Neural cell (in vitro differentiated cells): ENCODE measurements around the gene OGT.

ENCODE experiments used
- EP300 ChIP-seq: fragments of 450-650 bp; conservative IDR thresholded peaks from 2 replicates; pipeline ENCODE4 v1.6.1; 2014; ENCODE audit warnings: antibody characterized with exemption, mild to moderate bottlenecking, moderate library complexity; ENCODE audit not compliant: poor library complexity, severe bottlenecking
- EZH2 ChIP-seq: fragments of 200-600, 300-800 bp; shearing (Covaris generic), sonication (generic); IDR thresholded peaks from 2 replicates; pipeline ENCODE4 v1.6.1; 2014; ENCODE audit warnings: antibody characterized with exemption, low read length, borderline replicate concordance, mild to moderate bottlenecking; ENCODE audit not compliant: insufficient read depth, poor library complexity, severe bottlenecking
- MXI1 ChIP-seq: fragments of 450-650 bp; conservative IDR thresholded peaks from 2 replicates; pipeline ENCODE4 v1.6.1; 2014; ENCODE audit warnings: antibody characterized with exemption, mild to moderate bottlenecking; ENCODE audit not compliant: poor library complexity, severe bottlenecking
- POLR2AphosphoS5 ChIP-seq: IDR thresholded peaks from 2 replicates; pipeline ENCODE4 v1.6.1; 2012
- RAD21 ChIP-seq: fragments of 450-650 bp; conservative IDR thresholded peaks from 2 replicates; pipeline ENCODE4 v1.6.1; 2014; ENCODE audit warnings: antibody characterized with exemption, mild to moderate bottlenecking, moderate library complexity
- SMC3 ChIP-seq: fragments of 450-650 bp; conservative IDR thresholded peaks from 2 replicates; pipeline ENCODE4 v1.6.1; 2014; ENCODE audit warnings: antibody characterized with exemption, mild to moderate bottlenecking, moderate library complexity; ENCODE audit not compliant: poor library complexity
- TAF1 ChIP-seq: IDR thresholded peaks from 2 replicates; pipeline ENCODE4 v1.6.1; 2012; ENCODE audit warnings: low read depth
- TF ChIP-seq, protein P1 (sequence below): fragments of 450-650 bp; IDR thresholded peaks from 2 replicates; pipeline ENCODE4 v1.5.1; 2014; ENCODE audit warnings: antibody characterized with exemption, mild to moderate bottlenecking, moderate library complexity; ENCODE audit not compliant: poor library complexity, severe bottlenecking
- TF ChIP-seq, protein P2 (sequence below): IDR thresholded peaks from 2 replicates; pipeline ENCODE4 v1.6.1; 2012; ENCODE audit warnings: borderline replicate concordance

DNA sequence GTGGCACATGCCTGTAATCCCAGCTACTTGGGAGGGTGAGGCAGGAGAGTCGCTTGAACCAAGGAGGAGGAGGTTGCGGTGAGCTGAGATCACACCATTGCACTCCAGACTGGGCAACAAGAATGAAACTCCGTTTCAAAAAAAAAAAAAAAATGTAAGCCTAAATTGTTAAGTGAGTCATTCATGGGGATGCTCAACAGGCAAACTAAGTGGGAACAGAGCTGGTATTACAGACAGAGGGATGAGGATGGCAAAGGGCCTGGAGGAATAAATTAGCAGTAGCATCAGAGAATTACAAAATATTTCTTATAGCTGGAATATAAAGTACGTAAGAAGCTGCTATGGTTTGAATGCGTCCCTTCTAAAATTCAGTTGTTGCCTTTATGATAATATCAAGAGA lies 43.4 kb upstream of the OGT start:
- TF ChIP-seq, protein P1, sequence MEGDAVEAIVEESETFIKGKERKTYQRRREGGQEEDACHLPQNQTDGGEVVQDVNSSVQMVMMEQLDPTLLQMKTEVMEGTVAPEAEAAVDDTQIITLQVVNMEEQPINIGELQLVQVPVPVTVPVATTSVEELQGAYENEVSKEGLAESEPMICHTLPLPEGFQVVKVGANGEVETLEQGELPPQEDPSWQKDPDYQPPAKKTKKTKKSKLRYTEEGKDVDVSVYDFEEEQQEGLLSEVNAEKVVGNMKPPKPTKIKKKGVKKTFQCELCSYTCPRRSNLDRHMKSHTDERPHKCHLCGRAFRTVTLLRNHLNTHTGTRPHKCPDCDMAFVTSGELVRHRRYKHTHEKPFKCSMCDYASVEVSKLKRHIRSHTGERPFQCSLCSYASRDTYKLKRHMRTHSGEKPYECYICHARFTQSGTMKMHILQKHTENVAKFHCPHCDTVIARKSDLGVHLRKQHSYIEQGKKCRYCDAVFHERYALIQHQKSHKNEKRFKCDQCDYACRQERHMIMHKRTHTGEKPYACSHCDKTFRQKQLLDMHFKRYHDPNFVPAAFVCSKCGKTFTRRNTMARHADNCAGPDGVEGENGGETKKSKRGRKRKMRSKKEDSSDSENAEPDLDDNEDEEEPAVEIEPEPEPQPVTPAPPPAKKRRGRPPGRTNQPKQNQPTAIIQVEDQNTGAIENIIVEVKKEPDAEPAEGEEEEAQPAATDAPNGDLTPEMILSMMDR = no peak
- TF ChIP-seq EZH2 (no peak), EP300 (no peak), POLR2AphosphoS5 (no peak), TAF1 (no peak), SMC3 (no peak), MXI1 (no peak), RAD21 (no peak)
- TF ChIP-seq, protein P2, sequence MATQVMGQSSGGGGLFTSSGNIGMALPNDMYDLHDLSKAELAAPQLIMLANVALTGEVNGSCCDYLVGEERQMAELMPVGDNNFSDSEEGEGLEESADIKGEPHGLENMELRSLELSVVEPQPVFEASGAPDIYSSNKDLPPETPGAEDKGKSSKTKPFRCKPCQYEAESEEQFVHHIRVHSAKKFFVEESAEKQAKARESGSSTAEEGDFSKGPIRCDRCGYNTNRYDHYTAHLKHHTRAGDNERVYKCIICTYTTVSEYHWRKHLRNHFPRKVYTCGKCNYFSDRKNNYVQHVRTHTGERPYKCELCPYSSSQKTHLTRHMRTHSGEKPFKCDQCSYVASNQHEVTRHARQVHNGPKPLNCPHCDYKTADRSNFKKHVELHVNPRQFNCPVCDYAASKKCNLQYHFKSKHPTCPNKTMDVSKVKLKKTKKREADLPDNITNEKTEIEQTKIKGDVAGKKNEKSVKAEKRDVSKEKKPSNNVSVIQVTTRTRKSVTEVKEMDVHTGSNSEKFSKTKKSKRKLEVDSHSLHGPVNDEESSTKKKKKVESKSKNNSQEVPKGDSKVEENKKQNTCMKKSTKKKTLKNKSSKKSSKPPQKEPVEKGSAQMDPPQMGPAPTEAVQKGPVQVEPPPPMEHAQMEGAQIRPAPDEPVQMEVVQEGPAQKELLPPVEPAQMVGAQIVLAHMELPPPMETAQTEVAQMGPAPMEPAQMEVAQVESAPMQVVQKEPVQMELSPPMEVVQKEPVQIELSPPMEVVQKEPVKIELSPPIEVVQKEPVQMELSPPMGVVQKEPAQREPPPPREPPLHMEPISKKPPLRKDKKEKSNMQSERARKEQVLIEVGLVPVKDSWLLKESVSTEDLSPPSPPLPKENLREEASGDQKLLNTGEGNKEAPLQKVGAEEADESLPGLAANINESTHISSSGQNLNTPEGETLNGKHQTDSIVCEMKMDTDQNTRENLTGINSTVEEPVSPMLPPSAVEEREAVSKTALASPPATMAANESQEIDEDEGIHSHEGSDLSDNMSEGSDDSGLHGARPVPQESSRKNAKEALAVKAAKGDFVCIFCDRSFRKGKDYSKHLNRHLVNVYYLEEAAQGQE = no peak
